22Rv1 (cell line): ENCODE data around the gene KRT5.

Source experiments
- H3K27ac ChIP-seq: fragments of 450-650 bp; 2 replicates; pipeline ENCODE4 v1.5.1; 2017
- ZFX ChIP-seq: fragments of 450-650 bp; IDR thresholded peaks from 2 replicates; pipeline ENCODE4 v1.6.1; 2017; ENCODE audit warnings: antibody characterized with exemption, borderline replicate concordance
- TF ChIP-seq, protein P1 (sequence below): fragments of 450-650 bp; IDR thresholded peaks from 2 replicates; pipeline ENCODE4 v1.5.1; 2017; ENCODE audit warnings: mild to moderate bottlenecking

KRT5 gene

DNA sequence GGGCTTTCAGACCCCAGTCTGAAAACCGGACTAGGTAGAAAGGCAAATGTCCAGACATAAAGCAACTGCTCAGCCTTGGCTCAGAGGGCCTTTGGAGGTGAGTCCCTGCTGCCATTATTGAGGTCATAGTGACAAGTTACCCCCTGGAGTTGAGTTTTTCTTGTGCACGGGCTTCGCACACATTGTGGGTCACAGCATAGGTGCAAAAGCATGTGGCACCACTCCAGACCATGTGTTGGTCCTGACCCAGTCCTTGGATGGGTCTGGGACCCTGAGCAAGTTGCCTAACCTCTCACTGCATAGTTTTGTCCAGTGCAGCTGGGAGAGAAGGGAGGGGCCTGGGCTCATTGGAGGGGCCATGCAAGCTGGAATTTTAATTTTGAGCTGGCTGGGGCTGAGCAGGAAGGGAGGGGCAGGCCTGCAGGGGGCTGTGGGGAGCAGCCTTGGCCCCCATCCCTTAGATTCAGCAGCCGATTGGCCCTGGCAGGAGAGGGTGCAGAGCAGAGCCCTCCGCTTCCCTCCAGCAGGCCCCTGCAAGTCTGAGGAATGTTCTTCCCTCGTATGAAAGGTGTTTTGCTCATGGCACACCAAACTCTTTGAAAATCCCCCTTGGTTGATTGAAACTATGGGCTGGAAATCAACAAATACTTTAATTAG, 4.2 kb upstream of the KRT5 start:
- no peak overlapping the region for H3K27ac ChIP-seq
- TF ChIP-seq, protein P1, sequence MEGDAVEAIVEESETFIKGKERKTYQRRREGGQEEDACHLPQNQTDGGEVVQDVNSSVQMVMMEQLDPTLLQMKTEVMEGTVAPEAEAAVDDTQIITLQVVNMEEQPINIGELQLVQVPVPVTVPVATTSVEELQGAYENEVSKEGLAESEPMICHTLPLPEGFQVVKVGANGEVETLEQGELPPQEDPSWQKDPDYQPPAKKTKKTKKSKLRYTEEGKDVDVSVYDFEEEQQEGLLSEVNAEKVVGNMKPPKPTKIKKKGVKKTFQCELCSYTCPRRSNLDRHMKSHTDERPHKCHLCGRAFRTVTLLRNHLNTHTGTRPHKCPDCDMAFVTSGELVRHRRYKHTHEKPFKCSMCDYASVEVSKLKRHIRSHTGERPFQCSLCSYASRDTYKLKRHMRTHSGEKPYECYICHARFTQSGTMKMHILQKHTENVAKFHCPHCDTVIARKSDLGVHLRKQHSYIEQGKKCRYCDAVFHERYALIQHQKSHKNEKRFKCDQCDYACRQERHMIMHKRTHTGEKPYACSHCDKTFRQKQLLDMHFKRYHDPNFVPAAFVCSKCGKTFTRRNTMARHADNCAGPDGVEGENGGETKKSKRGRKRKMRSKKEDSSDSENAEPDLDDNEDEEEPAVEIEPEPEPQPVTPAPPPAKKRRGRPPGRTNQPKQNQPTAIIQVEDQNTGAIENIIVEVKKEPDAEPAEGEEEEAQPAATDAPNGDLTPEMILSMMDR: no peak
- no peak for TF ChIP-seq ZFX

GRCh38 chr12:52523824-52524223, 3.6 kb upstream of the KRT5 start:
- TF ChIP-seq, protein P1: no peak
- no peak for TF ChIP-seq ZFX
- no peak overlapping the region for H3K27ac ChIP-seq

DNA sequence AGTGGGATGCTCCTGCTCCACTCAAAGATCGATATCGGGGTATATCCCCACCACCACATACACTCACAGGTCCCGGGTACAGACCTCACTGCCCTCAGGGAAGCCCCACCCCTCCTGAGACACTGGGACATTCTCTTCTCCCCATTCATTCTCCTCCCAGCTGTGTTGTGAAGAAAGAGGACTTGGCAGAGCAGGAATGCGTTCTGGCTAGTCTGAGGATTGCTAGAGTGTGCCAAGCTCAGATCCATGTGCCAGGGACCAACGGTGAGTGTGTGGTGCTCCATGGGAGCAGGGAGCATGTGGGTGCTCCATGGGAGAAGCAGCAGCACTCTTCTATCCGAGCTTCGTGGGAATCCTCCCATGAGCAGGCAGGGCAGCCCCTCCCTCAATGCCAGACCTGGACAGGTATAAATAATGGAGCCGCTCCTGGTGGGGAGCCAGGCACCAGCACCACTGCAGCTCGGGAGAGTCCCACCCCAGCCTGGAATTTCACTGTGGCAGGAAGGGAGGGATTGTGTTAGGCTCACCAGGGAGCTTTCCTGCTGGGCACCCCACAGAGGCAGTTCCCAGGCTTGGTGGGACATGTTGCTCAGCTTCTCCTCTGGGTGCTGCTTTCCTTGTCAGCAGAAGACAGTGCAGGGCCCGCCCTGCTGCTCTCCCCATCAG, 2.3 kb upstream of the KRT5 start:
- no peak for TF ChIP-seq ZFX
- TF ChIP-seq, protein P1: no peak
- no peak overlapping the region for H3K27ac ChIP-seq

DNA sequence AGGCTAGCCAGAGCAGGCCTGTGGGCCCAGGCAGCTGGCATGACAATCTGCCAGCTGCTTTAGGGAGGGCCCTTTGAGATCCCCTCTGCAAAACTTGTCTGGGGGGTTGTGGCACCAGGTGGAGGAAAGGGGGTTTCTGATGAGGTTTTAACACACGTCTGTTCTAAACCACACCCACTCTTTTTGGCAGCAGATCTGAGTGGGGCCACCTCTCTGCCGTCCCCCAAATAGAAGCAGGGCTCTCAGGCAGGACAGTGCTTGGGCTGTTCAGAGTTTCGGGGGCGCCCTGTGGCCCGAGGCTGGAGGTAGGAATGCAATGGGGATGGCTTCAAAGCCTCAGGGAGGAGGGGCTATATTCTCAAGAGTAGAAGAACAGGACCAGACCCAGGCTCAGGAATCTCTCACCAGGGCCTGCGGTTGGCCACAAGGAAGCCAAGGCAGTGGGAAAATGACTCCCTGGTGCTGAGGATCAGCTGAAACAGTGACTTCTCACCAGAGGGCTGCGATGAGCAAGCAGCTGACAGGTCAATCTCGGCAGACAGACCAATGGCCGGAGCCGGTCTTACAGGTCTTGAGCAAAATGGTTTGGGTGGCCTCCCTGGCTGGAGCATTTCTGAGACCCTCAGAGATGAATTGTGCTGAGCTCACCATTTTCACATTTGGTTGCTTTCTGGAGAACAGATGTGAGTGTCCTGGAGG, 1.5 kb upstream of the KRT5 start:
- TF ChIP-seq, protein P1: no peak
- TF ChIP-seq ZFX: no peak
- H3K27ac ChIP-seq: no peak overlapping the region

GRCh38 chr12:52521175-52521567, 977 bp upstream of the KRT5 start:
- H3K27ac ChIP-seq: no peak overlapping the region

GRCh38 chr12:52519387-52519703, 849 bp downstream of the KRT5 start:
- H3K27ac ChIP-seq: no peak overlapping the region
- TF ChIP-seq ZFX: no peak
- TF ChIP-seq, protein P1: no peak

More at GRCh38 chr12:52521175-52521567, 977 bp upstream of the KRT5 start:
- TF ChIP-seq ZFX: no peak
- TF ChIP-seq, protein P1: no peak
